Left lung (tissue), 10 donors: ENCODE results near the gene GJC1. TPM values are rescaled to one million over a fixed set of nuclear protein-coding genes. Genes with fewer than 3 reads are reported as not detected.

ENCODE experiments used
- ATAC-seq: fragments of 200-7000 bp; cut with Tn5 transposase; one replicate; pipeline ENCODE4 v1.9.1; 2020; ENCODE audit warnings: moderate library complexity
- DNase-seq, 4 donors: peaks; one replicate each; pipeline ENCODE4 v3.0.0-alpha.2; 2013 to 2020
- H3K27ac ChIP-seq, 2 donors: fragments of 200-600 bp; sonication (generic) in 1 of 2; one replicate each; pipeline versions ENCODE4 v1.5.0 to v1.8.0; 2020 to 2021
- H3K27me3 ChIP-seq, 2 donors: fragments of 200-600 bp; sonication (generic) in 1 of 2; one replicate each; pipeline versions ENCODE4 v1.5.0 to v1.8.0; 2020 to 2021
- H3K36me3 ChIP-seq, 2 donors: fragments of 200-600 bp; sonication (generic) in 1 of 2; one replicate each; pipeline versions ENCODE4 v1.5.0 to v1.8.0; 2020 to 2021
- H3K4me1 ChIP-seq, 2 donors: fragments of 200-600 bp; one replicate each; pipeline ENCODE4 v1.8.0; 2021
- H3K4me3 ChIP-seq, 2 donors: fragments of 200-600 bp; sonication (generic) in 1 of 2; one replicate each; pipeline versions ENCODE4 v1.5.0 to v1.8.0; 2020 to 2021; ENCODE audit warnings: mild to moderate bottlenecking in 1 of 2
- H3K9me3 ChIP-seq, 2 donors: fragments of 200-600 bp; sonication (generic) in 1 of 2; one replicate each; pipeline versions ENCODE4 v1.5.0 to v1.8.0; 2020 to 2021
- CTCF ChIP-seq, 2 donors: fragments of 200-600 bp; sonication (generic) in 1 of 2; IDR thresholded peaks; one replicate each; pipeline versions ENCODE4 v1.5.0 to v1.8.0; 2021; ENCODE audit warnings: antibody characterized with exemption in 2 of 2
- intact Hi-C, 2 donors: fragments of 100-400 bp; cut with DNase I; formaldehyde crosslinking; loops; one replicate each; pipeline versions ENCODE4 v1.11.2 to v1.14.2; 2022
- polyA plus RNA-seq, 6 donors: library from polyadenylated mRNA; unstranded; fragments of 120-200 nt; gene quantifications; one replicate each; pipeline ENCODE4 v1.2.1, GENCODE V29; 2013; ENCODE audit not compliant: insufficient read length in 6 of 6
- total RNA-seq, 2 donors: library from RNA; stranded (reverse); fragmentation: NEBNext Ultra II Directional; extraction: Animal tissue kit (Norgen Biotek cat#: 25700); gene quantifications; one replicate each; pipeline ENCODE4 v1.2.1, GENCODE V29; 2021
- donor health status: DM: no; HTN: yes; CAD: no.
- donor health status: DM: no; HTN: no; CAD: no.

GJC1 gene
- total and polyA plus RNA-seq, 8 donors, result 17.3 to 52.9 (median 46.2) TPM

GRCh38 chr17:44778656-44779210 is 51.4 kb downstream of the GJC1 start:
- Histone ChIP-seq H3K27me3 (peaks cover 0 to 45% of the 10 kb centered on the region in 2 donors), H3K9me3 (no peaks in the 10 kb centered on the region), H3K4me1 (peaks cover 8 to 36% of the 10 kb centered on the region in 2 donors), H3K27ac (no peak overlapping the region), H3K36me3 (no peaks in the 10 kb centered on the region), H3K4me3 (peak overlapping the region in 1 of 2 donors; percentile 23)
- ATAC-seq (no peak), DNase-seq (no peak)
- TF ChIP-seq CTCF (IDR thresholded peaks at IDR 0.05), result no peak
- intact Hi-C loops, result loop anchor here (5.0 to 10.0 kb wide), 3 partner anchors 86 to 236 kb away; no protein-coding TSS in a partner anchor

- DNase-seq (no peak), ATAC-seq (no peak)
- Histone ChIP-seq H3K27ac (no peak overlapping the region), H3K4me1 (peaks cover 8 to 36% of the 10 kb centered on the region in 2 donors), H3K4me3 (no peak overlapping the region), H3K27me3 (peaks cover 0 to 56% of the 10 kb centered on the region in 2 donors), H3K9me3 (no peaks in the 10 kb centered on the region), H3K36me3 (no peaks in the 10 kb centered on the region)
- intact Hi-C loops, result loop anchor here (5.0 to 10.0 kb wide), 3 partner anchors 87 to 237 kb away; no protein-coding TSS in a partner anchor
- TF ChIP-seq CTCF (IDR thresholded peaks at IDR 0.05), result no peak
Observed at GRCh38 chr17:44777394-44778348, 52.4 kb downstream of the GJC1 start.

GRCh38 chr17:44776628-44777393 is 53.3 kb downstream of the GJC1 start:
- H3K4me3 ChIP-seq, result no peak overlapping the region
- DNase-seq, result no peak
- H3K9me3 ChIP-seq, result no peaks in the 10 kb centered on the region
- no peak for TF ChIP-seq CTCF (IDR thresholded peaks at IDR 0.05)
- no peak overlapping the region for H3K27ac ChIP-seq
- peaks cover 8 to 36% of the 10 kb centered on the region in 2 donors for H3K4me1 ChIP-seq
- H3K36me3 ChIP-seq, result no peaks in the 10 kb centered on the region
- no peak for ATAC-seq
- intact Hi-C loops, result loop anchor here (5.0 to 10.0 kb wide), 3 partner anchors 88 to 238 kb away; no protein-coding TSS in a partner anchor
- peaks cover 0 to 64% of the 10 kb centered on the region in 2 donors for H3K27me3 ChIP-seq

- no peak for TF ChIP-seq CTCF (IDR thresholded peaks at IDR 0.05)
- no peaks in the 10 kb centered on the region for H3K36me3 ChIP-seq
- peaks cover 8 to 32% of the 10 kb centered on the region in 2 donors for H3K4me1 ChIP-seq
- peak in 1 of 4 donors; percentile 87 for DNase-seq
- peaks cover 0 to 68% of the 10 kb centered on the region in 2 donors for H3K27me3 ChIP-seq
- peak overlapping the region; percentile 43 to 53 for H3K4me3 ChIP-seq
- no peaks in the 10 kb centered on the region for H3K9me3 ChIP-seq
- intact Hi-C loops, result loop anchor here (5.0 to 10.0 kb wide), 3 partner anchors 89 to 239 kb away; no protein-coding TSS in a partner anchor
- peak; percentile 35 for ATAC-seq
- no peak overlapping the region for H3K27ac ChIP-seq
Observed at GRCh38 chr17:44775838-44776621, 54.1 kb downstream of the GJC1 start.
